Measurements from ENCODE around the gene COLEC12.

COLEC12 gene

GRCh38 chr18:389658-390357 is 110.7 kb downstream of the COLEC12 start:
- ChIA-PET CTCF (interaction anchor here (1.2 kb wide), 1 partner anchor 25 kb away, joined by 3 read pairs; no protein-coding TSS in a partner anchor), POLR2A (no interaction called here)
- no peak for TF ChIP-seq CTCF (IDR thresholded peaks at IDR 0.05; ENCODE audit: control extremely low read depth, extremely low read depth, low read depth, missing control alignments)
- no peak for DNase-seq (ENCODE audit: extremely low spot score)

- POLR2A ChIA-PET = no interaction called here
- DNase-seq (ENCODE audit: extremely low spot score) = no peak
- CTCF ChIA-PET = interaction anchor here (1.1 to 1.4 kb wide), 2 partner anchors 12 to 27 kb away, joined by 3 read pairs; no protein-coding TSS in a partner anchor
- no peak for TF ChIP-seq CTCF (IDR thresholded peaks at IDR 0.05; ENCODE audit: control extremely low read depth, extremely low read depth, low read depth, missing control alignments)
These were observed 112.3 kb downstream of the COLEC12 start for GRCh38 chr18:388200-388599.

GRCh38 chr18:386994-387393 is 113.5 kb downstream of the COLEC12 start:
- DNase-seq (ENCODE audit: extremely low spot score) = no peak
- ChIA-PET CTCF (interaction anchor here (1.1 kb wide), 1 partner anchor 10 kb away, joined by 3 read pairs; no protein-coding TSS in a partner anchor), POLR2A (no interaction called here)
- no peak for TF ChIP-seq CTCF (IDR thresholded peaks at IDR 0.05; ENCODE audit: control extremely low read depth, extremely low read depth, low read depth, missing control alignments)

GRCh38 chr18:384897-385296 is 115.6 kb downstream of the COLEC12 start:
- DNase-seq (ENCODE audit: extremely low spot score) = no peak
- ChIA-PET CTCF (no interaction called here), POLR2A (no interaction called here)
- TF ChIP-seq CTCF (IDR thresholded peaks at IDR 0.05; ENCODE audit: control extremely low read depth, extremely low read depth, low read depth, missing control alignments) = no peak

- ChIA-PET POLR2A (no interaction called here), CTCF (no interaction called here)
- no peak for DNase-seq (ENCODE audit: extremely low spot score)
- no peak for TF ChIP-seq CTCF (IDR thresholded peaks at IDR 0.05; ENCODE audit: control extremely low read depth, extremely low read depth, low read depth, missing control alignments)
These were observed 117.4 kb downstream of the COLEC12 start for GRCh38 chr18:383135-383534.

- DNase-seq (ENCODE audit: extremely low spot score) = no peak
- ChIA-PET POLR2A (no interaction called here), CTCF (no interaction called here)
- TF ChIP-seq CTCF (IDR thresholded peaks at IDR 0.05; ENCODE audit: control extremely low read depth, extremely low read depth, low read depth, missing control alignments) = no peak
These were observed 118.0 kb downstream of the COLEC12 start for GRCh38 chr18:382423-382984.

All from GM10248 (cell line).